Subcutaneous abdominal adipose tissue (tissue), 5 donors: ENCODE results near the gene UBA7.
A peak's percentile ranks its signal among the peaks of the same experiment; 100 is the strongest.

Source experiments
- H3K27ac ChIP-seq: one replicate; pipeline ENCODE4 v1.7.0; 2013; ENCODE audit warnings: low read depth, mild to moderate bottlenecking, inconsistent platforms, low read length, moderate library complexity
- H3K27me3 ChIP-seq, 5 donors: one replicate each; pipeline ENCODE4 v1.7.0; 2013; ENCODE audit warnings: low read length in 5 of 5, inconsistent platforms in 1 of 5; ENCODE audit not compliant: control insufficient read depth in 5 of 5, insufficient read depth in 4 of 5
- H3K36me3 ChIP-seq, 5 donors: one replicate each; pipeline ENCODE4 v1.7.0; 2013; ENCODE audit warnings: low read length in 5 of 5; ENCODE audit not compliant: control insufficient read depth in 5 of 5, insufficient read depth in 5 of 5
- H3K4me1 ChIP-seq, 5 donors: one replicate each; pipeline ENCODE4 v1.7.0; 2013; ENCODE audit warnings: low read length in 5 of 5, mild to moderate bottlenecking in 3 of 5, moderate library complexity in 1 of 5; ENCODE audit not compliant: control insufficient read depth in 5 of 5, insufficient read depth in 5 of 5
- H3K4me3 ChIP-seq, 5 donors: one replicate each; pipeline ENCODE4 v1.7.0; 2013; ENCODE audit warnings: low read length in 5 of 5, low read depth in 1 of 5
- H3K9ac ChIP-seq, 5 donors: one replicate each; pipeline ENCODE4 v1.7.0; 2013; ENCODE audit warnings: low read length in 5 of 5, mild to moderate bottlenecking in 4 of 5, moderate library complexity in 3 of 5
- H3K9me3 ChIP-seq, 5 donors: one replicate each; pipeline ENCODE4 v1.7.0; 2013; ENCODE audit warnings: low read length in 5 of 5; ENCODE audit not compliant: control insufficient read depth in 5 of 5
- donor health status: healthy.
- donor health status: healthy.
- donor health status: healthy.
- donor health status: healthy.
- donor health status: healthy.

UBA7 gene

GRCh38 chr3:49813497-49814174 lies at the start of gene UBA7:
Gene UBA7 (minus strand): TSS chr3:49813953. CDS start chr3:49813787, 166 bp downstream.
- Histone ChIP-seq H3K27me3 (no peaks in the 10 kb centered on the region), H3K36me3 (peaks cover 0 to 39% (median 35%) of the 10 kb centered on the region in 5 donors), H3K9me3 (no peaks in the 10 kb centered on the region), H3K9ac (peak within 1 kb of the TSS; percentile 69 to 79 (median 77)), H3K4me1 (peaks cover 10 to 43% (median 29%) of the 10 kb centered on the region in 5 donors), H3K4me3 (peak within 1 kb of the TSS; percentile 67 to 96 (median 84)), H3K27ac (peak within 1 kb of the TSS; percentile 59)

- peaks cover 3 to 16% (median 13%) of the 10 kb centered on the region in 5 donors for H3K4me1 ChIP-seq
- no peaks in the 10 kb centered on the region for H3K9me3 ChIP-seq
- H3K4me3 ChIP-seq, result no peak overlapping the region
- H3K9ac ChIP-seq, result no peak overlapping the region
- no peaks in the 10 kb centered on the region for H3K36me3 ChIP-seq
- H3K27me3 ChIP-seq, result peaks cover 0 to 10% (median 4%) of the 10 kb centered on the region in 5 donors
- H3K27ac ChIP-seq, result no peak overlapping the region
Observed at GRCh38 chr3:49859576-49860305, 46.0 kb upstream of the UBA7 start.

GRCh38 chr3:49856181-49857005 lies 42.6 kb upstream of the UBA7 start, which contains the start of gene TRAIP:
Gene TRAIP (minus strand): TSS chr3:49856564. CDS start chr3:49856453, 111 bp downstream.
- peak within 1 kb of the TSS in 4 of 5 donors; percentile 60 to 90 (median 70) for H3K9ac ChIP-seq
- peak within 1 kb of the TSS; percentile 14 for H3K27ac ChIP-seq
- no peaks in the 10 kb centered on the region for H3K9me3 ChIP-seq
- no peaks in the 10 kb centered on the region for H3K36me3 ChIP-seq
- no peaks in the 10 kb centered on the region for H3K27me3 ChIP-seq
- H3K4me1 ChIP-seq, result peaks cover 3 to 16% (median 13%) of the 10 kb centered on the region in 5 donors
- H3K4me3 ChIP-seq, result peak within 1 kb of the TSS; percentile 63 to 82 (median 75)

- Histone ChIP-seq H3K4me3 (peak overlapping the region; percentile 63 to 82 (median 75)), H3K9me3 (no peaks in the 10 kb centered on the region), H3K4me1 (peaks cover 3 to 16% (median 13%) of the 10 kb centered on the region in 5 donors), H3K27ac (no peak overlapping the region), H3K9ac (peak overlapping the region in 1 of 5 donors; percentile 62), H3K36me3 (no peaks in the 10 kb centered on the region), H3K27me3 (no peaks in the 10 kb centered on the region)
Observed at GRCh38 chr3:49855662-49856061, 41.9 kb upstream of the UBA7 start.

GRCh38 chr3:49845694-49846093 lies 31.9 kb upstream of the UBA7 start:
- no peaks in the 10 kb centered on the region for H3K9me3 ChIP-seq
- no peaks in the 10 kb centered on the region for H3K36me3 ChIP-seq
- no peak overlapping the region for H3K27ac ChIP-seq
- H3K4me1 ChIP-seq, result peaks cover 0 to 12% (median 8%) of the 10 kb centered on the region in 5 donors
- H3K4me3 ChIP-seq, result no peak overlapping the region
- H3K27me3 ChIP-seq, result no peaks in the 10 kb centered on the region
- H3K9ac ChIP-seq, result no peak overlapping the region

GRCh38 chr3:49844464-49845183 lies 30.9 kb upstream of the UBA7 start:
- Histone ChIP-seq H3K9me3 (no peaks in the 10 kb centered on the region), H3K9ac (no peak overlapping the region), H3K4me3 (no peak overlapping the region), H3K36me3 (no peaks in the 10 kb centered on the region), H3K27ac (no peak overlapping the region), H3K27me3 (no peaks in the 10 kb centered on the region), H3K4me1 (peaks cover 3 to 23% (median 17%) of the 10 kb centered on the region in 5 donors)

GRCh38 chr3:49842843-49843517 lies 29.2 kb upstream of the UBA7 start:
- Histone ChIP-seq H3K27ac (no peak overlapping the region), H3K4me1 (peaks cover 9 to 29% (median 22%) of the 10 kb centered on the region in 5 donors), H3K9me3 (no peaks in the 10 kb centered on the region), H3K9ac (no peak overlapping the region), H3K4me3 (no peak overlapping the region), H3K36me3 (no peaks in the 10 kb centered on the region), H3K27me3 (no peaks in the 10 kb centered on the region)

- H3K4me1 ChIP-seq, result peaks cover 9 to 29% (median 22%) of the 10 kb centered on the region in 5 donors
- no peaks in the 10 kb centered on the region for H3K36me3 ChIP-seq
- no peaks in the 10 kb centered on the region for H3K9me3 ChIP-seq
- H3K4me3 ChIP-seq, result no peak overlapping the region
- no peaks in the 10 kb centered on the region for H3K27me3 ChIP-seq
- no peak overlapping the region for H3K27ac ChIP-seq
- no peak overlapping the region for H3K9ac ChIP-seq
Observed at GRCh38 chr3:49841806-49842205, 28.1 kb upstream of the UBA7 start.

GRCh38 chr3:49841126-49841696 lies 27.5 kb upstream of the UBA7 start:
- H3K9me3 ChIP-seq, result no peaks in the 10 kb centered on the region
- no peaks in the 10 kb centered on the region for H3K36me3 ChIP-seq
- no peaks in the 10 kb centered on the region for H3K27me3 ChIP-seq
- peak overlapping the region in 1 of 5 donors; percentile 24 for H3K9ac ChIP-seq
- H3K4me1 ChIP-seq, result peaks cover 9 to 29% (median 22%) of the 10 kb centered on the region in 5 donors
- H3K4me3 ChIP-seq, result no peak overlapping the region
- H3K27ac ChIP-seq, result no peak overlapping the region
